GM21825 (cell line): ENCODE measurements around the gene LRRC28.
A peak's percentile ranks its signal among the peaks of the same experiment; 100 is the strongest.

Experiments used
- ATAC-seq: cut with Tn5 transposase; IDR thresholded peaks from one replicate; pipeline ENCODE4 v1.9.1; 2021; ENCODE audit warnings: mild to moderate bottlenecking, moderate library complexity; ENCODE audit not compliant: unreplicated experiment

LRRC28 gene

DNA sequence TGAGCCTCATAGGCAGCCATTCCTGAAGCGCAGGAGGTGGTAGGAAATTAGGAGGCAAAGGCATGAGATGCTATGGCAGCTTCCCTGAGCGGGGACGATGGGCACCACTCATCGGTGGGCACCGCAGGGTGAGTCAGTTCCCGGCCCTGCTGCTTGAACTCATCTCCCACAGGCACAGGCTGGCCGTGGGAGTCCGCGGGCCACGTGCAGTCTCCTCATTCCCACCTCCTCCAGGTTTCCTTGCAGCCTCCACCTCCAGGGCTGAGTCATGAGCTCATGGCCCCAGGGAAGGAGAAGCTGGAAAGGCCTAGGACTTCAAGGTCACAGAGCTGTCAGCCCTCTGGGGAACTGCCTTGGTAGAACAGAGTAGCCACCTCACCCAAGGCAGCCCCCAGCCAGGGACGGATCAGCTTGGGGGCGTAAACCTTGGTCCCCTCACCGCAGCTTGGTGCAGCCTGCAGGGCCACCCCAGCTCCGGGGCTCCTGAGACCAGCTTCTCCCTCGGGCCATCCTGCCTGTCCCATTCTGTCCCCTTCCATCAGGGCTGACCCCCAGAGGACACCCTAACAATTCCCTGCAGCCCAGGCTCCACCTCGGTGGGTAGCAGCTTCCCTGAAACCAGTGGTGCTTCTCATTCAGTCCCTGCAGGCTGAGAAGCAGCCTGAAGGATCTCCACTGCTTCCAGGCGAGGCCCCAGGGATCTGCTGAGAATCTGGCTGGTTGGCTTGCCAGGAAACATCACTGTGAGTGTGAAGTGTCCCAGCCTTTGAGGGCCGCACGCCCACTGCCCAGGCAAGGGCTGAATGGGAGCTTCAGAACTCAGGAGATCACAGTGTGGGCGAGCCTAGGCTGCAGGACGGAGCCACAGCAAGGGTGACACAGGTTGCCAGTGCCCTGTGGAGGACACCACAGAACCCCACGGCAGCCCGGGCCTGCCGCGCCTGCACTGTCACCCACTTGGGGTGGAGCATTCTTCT is 163.8 kb downstream of the LRRC28 start:
- ATAC-seq, result no peak

- ATAC-seq, result no peak
Measured at GRCh38 chr15:99416191-99417188, 165.2 kb downstream of the LRRC28 start.

DNA sequence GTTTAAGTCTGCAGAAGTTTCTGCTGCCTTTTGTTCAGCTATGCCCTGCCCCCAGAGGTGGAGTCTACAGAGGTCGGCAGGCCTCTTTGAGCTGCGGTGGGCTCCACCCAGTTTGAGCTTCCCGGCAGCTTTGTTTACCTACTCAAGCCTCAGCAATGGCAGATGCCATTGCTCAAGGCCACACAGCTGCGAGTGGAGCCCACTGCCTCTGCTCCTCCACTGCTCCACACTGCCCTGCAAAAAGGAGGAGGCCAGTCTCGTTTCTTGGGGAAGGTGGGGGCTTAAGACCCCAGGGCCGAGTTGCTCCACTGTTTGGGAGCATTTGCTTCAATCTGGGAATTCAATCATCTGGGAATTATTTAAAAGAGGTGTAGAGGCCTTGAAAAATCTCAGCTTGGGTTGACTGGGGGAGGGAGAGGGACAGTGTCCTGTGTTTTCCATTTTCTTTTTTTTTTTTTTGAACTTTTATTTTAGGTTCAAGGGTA is 169.9 kb downstream of the LRRC28 start:
- ATAC-seq, result no peak

DNA sequence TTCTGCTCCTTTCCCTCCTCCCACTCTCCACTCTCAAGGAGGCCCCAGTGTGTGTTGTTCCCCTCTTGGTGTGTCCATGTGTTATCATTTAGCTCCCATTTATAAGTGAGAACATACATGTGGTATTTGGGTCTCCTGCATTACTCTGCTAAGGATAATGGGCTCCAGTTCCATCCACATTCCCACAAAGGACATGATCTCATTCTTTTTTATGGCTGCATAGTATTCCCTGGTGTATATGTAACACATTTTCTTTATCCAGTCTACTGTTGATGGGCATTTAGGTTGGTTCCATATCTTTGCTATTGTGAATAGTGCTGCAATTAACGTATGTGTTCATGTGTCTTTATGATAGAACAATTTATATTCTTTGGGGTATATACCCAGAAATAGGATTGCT is 170.5 kb downstream of the LRRC28 start:
- ATAC-seq, result no peak

- ATAC-seq, result no peak
Measured at GRCh38 chr15:99423186-99424130, 172.2 kb downstream of the LRRC28 start.

GRCh38 chr15:99424131-99424571 is 172.9 kb downstream of the LRRC28 start:
- ATAC-seq, result no peak

DNA sequence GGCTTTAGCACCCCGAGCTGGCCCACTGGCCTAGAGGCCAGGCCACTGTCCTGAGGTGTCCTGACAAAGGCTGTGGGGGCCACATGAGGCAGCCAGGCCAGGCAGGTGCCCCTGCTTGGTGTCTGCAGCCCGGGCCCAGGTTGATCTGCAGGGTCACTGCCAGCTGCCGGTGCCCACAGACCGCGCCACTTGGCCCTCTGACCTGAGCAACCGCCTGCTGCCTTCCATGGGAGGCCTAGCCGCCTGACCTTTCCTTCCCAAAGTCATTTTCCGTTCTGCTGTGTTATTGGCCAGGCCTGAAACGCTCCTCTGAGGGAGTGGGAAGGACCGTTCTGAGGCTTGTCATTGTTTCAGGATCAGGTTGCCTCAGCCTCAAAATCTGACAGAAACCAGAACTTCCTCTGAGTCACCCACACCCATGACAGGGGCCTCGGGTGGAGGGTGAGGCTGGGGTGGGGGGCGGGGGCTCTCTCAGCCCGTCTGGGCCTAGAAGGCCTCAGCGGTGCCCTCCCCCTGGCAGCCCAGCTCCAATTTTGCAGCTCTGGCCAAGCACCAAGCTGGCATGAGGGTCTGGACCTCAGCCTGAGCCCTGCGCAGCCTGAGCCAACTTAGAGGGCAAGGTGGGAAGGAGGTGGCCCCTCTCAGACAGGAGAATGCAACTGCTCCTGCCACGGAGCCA is 173.8 kb downstream of the LRRC28 start:
- peak; percentile 84 for ATAC-seq

DNA sequence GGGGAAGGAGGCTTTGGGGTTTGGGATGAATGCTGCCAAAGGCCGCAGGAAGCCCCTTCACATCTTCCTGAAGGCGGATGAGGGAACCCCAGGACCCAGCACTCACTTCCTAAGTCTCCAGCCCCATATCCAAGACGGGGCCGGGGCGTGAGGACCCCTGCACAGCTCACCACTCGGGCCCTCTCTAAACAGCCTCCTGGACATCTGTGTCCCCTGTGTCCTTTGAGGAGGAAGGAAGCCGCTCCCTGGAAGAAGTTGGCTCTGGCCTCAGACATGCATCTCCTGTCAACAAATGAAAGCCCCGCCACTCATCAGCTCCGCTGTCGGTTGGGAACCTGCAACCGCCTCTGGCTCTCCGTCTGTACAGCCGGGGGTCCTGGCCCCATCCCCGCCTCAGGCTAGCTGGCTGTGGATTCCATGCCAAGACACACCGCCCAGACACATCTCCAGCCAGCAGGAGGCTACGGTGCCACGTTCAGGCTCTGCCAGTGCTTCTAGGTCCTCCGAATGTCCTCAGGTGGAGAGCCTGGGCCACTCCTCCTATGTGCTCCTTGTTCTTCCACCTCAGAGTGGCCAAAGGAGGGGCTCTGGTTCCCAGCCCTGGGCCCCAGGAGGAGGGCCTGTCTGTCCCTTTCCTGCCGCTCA is 174.5 kb downstream of the LRRC28 start:
- no peak for ATAC-seq

GRCh38 chr15:99426431-99427105 is 175.3 kb downstream of the LRRC28 start:
- no peak for ATAC-seq

GRCh38 chr15:99427210-99427609 is 175.9 kb downstream of the LRRC28 start:
- no peak for ATAC-seq

DNA sequence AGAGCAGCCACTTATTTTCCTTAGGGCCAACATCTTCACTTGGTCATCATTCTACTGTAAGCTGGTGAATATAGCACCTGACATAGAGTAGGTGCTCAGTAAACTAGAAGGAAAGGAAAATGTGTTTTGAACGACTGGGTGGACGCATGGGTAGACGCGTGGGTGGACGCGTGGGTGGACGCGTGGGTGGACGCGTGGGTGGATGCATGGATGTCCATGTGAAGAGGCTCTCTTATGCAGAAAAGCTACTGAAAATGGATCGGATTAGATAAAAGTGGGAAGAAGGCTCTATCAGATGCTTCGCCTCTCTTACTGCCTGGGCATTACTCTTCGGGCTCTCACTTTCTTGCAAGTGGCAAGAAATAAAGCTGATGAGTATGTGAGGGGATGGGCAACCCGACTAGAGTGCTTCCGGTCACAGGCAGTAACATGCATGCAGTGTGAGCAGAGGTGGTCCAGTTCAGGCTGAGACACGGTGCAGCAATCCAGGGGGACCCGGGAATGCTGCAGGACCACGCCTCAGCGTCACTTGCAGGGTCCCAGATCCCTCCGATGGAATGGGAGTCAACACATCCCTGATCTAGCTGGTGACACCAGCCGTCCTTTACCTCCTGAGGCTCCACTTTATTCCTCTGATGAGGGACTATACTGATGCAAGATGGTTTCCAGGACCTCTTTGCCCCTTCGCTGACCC is 176.5 kb downstream of the LRRC28 start:
- no peak for ATAC-seq

- ATAC-seq, result no peak
Measured at GRCh38 chr15:99429681-99430081, 178.4 kb downstream of the LRRC28 start.

DNA sequence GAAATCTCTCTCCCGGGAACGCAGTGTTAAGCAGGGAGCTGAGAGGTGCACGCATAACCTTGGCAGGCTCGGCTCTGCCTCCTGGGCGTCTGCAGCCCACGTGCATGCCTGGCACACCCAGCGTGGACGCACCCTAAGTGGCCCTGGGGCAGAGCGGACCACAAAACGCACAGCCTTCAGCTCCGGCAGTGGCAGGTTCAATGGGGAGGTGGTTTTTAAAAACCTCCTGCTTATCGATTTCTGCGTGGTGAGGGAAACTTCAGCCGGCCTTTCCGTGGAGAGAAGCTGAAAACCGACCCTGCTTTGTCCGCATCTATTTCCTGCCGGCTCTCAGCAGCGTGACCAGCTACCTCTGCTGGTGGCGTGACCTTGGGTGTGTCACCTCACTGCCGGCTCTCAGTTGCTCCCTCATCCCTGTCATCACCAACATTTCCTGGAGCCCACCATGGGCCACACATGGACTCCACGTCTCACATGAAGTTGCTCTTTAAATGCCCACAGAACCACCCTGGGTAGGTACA is 179.7 kb downstream of the LRRC28 start:
- no peak for ATAC-seq

DNA sequence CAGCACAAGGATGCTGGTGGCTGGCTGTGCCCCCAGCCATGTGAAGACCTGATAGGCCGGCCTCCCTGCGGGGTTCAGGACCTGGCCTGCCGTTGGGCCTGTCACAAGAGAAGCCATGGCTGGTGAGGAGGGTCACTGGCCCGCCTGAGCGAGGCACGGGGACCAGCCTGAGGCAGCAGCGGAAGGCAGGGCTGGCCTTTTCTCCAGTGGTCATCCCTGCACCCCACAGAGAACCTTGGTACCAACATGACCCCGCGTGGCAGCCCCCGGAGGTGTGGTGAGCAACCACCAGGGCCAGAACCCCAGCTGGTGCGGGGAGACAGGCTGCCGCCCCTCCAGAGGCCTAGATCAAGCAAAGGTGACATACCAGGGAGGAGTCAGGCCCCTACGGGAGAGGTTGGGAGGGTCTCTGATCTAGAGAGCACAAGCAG is 180.4 kb downstream of the LRRC28 start:
- ATAC-seq, result no peak

DNA sequence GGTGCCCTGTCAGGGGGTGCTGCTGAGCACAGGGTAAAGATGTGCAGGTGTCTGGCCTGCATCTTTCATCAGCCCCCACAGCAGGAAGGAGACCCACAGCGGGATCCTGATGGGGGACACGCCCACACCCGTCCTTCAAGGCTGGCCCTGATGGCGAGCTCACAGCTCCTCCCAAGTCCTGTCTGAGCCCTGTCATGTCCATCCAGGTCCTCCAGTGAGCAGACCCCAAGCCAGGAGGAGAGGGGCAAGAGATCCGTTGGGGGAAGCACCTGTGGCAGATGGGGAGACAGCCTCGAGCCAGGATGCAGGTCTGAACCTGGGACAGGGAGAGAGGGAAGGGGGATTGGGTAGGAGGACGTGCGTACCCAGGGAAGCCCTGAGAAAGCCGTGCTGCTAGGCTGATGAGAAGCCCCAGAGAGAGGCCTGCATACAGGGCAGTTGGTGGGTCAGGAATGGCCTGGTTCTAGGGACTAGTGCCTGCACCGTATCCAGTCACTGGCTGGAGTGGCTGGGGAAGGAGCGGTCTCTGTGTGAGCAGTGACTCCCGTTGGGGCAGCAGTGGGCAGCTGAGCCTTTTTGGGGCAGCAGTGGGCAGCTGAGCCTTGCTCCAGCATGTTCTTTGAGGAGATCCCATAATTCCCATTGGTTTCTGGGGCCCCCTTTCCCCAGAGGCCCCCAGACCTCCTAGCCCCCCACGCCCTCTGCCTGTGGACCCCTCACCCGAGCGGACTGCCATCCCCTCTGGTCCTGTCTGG is 181.2 kb downstream of the LRRC28 start:
- ATAC-seq, result no peak

DNA sequence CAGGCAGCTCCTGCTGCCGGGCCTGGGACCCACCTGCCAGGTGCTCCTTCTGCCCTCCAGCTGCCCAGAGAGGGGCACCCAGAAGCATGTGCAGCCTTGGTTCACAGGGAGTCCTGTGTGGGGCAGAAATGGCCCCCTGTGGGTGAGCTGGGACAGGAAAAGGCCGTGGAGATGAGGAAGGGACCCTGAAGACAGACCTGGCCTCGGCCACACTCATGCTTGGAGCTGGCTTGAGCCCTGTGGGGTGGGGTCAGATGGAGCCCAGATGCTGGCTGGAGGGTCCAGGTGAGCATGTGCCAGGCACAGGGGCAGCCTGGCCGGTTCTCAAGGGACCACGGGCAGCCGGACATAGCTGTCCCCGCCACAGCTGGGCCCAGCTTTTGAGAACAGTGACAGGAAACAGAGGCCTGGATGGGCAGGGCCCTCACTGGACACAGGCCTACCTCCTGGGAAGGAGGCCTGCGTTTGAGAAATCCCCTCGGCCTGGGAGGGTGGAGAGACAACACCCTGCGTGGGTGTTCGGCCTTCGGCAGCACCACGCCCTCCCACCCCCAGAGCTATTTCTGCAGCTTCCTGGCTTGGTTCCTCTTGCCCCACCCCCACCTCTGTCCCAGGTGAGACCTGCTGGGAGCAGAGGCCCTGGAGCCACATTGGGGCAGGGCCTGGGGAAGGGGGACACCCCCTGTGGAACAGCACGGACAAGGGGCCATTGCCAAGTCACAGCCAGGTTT is 181.9 kb downstream of the LRRC28 start:
- no peak for ATAC-seq
